Cortex of kidney (tissue), 1 donor: ENCODE results near the gene ZNF620.
"Not testable (repeated sequence)": the region's sequence is repeated elsewhere in the genome, so short reads cannot be mapped to it uniquely, and the experiment has no call there.

Experiments
- DNase-seq: peaks from one replicate; lab custom pipeline; 2025; lab: John Stamatoyannopoulos, UW

Gene ZNF620

GRCh38 chr3:40505599-40506462, at the start of gene ZNF620:
TSS of gene ZNF620 (plus strand) at chr3:40506039. CDS start at chr3:40506353, 314 bp downstream.
- DNase-seq, result peak; percentile 48

- DNase-seq, result no peak
Measured at GRCh38 chr3:40456279-40456939, 49.4 kb upstream of the ZNF620 start.

GRCh38 chr3:40456940-40457823, 48.7 kb upstream of the ZNF620 start, which contains the start of gene RPL14:
TSS of gene RPL14 (plus strand) at chr3:40457339. CDS start at chr3:40457472, 133 bp downstream.
- DNase-seq, result peak; percentile 15

DNA sequence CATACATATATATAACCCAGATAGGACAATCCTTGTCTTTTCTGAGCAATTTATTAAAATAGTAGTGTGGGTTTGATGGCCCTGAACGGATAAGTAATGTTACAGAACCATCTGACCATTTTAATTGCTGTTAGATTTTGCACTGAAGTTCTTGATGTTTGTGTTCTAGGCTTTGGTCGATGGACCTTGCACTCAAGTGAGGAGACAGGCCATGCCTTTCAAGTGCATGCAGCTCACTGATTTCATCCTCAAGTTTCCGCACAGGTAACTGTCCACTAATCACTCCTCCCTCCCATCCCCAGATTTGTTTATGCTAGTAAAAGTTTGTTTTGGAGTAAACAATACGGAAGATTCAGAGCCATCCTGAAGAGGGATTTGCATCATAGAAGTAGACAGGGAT, 47.4 kb upstream of the ZNF620 start:
- DNase-seq, result no peak

DNA sequence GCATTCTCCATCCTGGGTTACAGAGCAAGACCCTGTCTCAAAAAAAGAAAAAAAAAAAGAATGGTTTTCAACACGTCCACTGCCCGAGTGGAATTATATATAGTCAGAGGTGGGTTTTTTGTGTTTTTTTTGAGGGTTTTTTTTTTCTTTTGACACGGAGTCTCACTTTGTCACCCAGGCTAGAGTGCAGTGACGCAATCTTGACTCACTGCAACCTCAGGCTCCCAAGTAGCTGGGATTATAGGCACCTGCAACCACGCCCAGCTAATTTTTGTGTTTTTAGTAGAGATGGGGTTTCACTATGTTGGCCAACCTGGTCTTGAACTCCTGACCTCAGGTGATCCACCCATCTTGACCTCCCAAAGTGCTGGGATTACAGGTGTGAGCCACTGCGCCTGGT, 45.4 kb upstream of the ZNF620 start:
- not testable (repeated sequence) for DNase-seq

- DNase-seq, result no peak
Measured at GRCh38 chr3:40461161-40461560, 44.7 kb upstream of the ZNF620 start.

DNA sequence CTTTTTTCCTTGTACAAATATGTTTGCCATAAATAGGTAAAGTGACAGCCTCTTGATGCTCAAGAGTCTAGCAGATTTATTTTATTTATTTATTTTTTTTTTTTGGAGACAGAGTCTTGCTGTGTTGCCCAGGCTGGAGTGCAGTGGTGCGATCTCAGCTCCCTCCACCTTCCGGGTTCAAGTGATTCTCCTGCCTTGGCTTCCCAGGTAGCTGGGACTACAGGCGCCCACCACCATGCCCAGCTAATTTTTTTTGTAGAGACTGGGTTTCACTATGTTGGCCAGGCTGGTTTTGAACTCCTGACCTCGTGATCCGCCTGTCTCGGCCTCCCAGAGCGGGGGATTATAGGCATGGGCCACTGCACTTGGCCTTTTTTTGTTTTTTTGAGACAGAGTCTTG, 43.0 kb upstream of the ZNF620 start:
- not testable (repeated sequence) for DNase-seq

DNA sequence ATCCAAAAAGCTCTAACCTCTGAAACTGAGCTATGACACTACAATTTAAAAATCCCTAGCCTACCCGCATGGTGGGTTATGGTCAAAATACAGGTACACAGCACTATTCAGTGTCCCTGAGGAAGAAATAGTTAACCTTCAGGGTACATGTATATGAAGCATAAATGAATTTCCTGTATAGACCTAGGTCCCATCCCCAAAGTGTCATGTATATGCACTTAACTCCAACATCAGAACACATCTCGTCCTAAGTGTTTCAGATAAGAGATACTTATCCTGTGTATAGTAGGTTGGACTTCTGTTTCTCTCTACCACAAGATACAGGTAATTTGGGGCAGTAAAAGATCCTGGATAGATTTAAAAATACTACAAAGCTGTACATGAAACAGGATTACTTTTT, 42.3 kb upstream of the ZNF620 start:
- no peak for DNase-seq

DNA sequence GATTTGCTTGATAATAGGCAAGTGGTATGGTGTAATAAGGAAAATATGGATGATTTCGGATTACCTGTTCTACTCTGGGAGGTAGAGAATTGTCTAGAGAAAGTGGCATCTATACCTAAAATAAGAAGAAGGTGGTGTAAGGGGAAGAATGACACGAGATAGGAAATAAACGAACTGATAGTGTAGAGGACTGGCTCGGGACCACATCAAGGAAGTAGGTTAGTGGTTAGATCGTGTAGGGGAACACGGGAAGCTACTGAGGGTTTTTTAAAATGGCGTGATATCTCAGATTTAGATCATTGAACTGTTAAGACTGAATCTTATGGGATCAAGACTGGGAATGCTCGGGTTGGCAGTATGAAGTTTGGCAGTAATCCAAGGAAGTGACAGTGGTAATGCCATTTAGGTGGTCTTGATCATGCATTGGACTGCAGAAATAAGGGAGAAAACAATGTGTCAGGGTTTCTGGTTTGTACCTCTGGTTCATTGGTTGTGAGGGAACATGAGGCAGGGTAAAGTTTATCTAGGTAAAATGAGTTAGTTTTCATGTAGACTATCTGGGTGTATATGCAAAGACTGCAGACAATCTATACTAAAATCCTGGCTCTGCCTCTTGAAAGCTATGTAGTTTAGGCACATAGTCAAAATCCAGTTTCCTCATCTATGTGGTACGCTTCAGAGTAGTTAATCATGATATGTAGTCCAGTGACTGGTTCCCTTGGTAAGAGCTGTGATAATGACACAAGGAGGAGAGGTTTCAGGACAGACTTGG, 41.3 kb upstream of the ZNF620 start:
- no peak for DNase-seq

DNA sequence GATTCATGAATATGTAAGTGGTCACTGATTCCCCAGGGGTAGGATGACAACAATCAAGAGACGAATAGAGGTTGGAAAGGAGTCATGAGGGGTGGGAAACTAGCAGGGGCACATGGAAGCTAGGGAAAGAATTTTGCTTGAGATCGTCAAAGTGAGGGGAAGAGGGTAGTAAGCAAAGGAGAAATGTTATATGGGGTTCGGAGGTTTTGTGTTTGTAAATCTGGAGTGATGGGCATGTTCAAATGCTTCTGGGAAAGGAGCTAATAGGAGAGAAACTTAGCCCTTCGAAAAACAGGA, 40.8 kb upstream of the ZNF620 start:
- DNase-seq, result no peak

DNA sequence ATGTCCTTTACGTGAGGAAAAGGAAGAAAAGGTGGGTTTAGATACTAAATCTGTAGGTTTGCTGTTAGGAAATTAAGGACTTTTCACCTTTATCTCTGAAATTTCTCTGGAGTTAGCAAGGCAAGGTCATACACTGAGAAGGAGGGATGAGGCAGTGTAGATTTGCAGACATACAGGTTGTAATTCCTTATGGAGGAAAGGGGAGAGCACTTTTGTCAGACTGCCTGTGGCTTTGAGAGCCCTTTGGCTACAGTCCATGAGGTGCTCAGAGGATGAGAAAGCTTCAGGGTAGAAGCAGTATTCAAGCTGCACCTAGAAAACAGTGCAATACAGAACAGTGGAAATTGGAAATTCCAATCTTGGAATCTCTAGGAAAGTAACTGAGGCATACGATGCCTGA, 40.4 kb upstream of the ZNF620 start:
- no peak for DNase-seq

GRCh38 chr3:40468018-40468417, 37.8 kb upstream of the ZNF620 start:
- DNase-seq, result no peak

- DNase-seq, result no peak
Measured at GRCh38 chr3:40470701-40471100, 35.1 kb upstream of the ZNF620 start.

- no peak for DNase-seq
Measured at GRCh38 chr3:40476478-40477470, 29.1 kb upstream of the ZNF620 start, which contains the start of gene ZNF619. TSS of gene ZNF619 (plus strand) at chr3:40477122. CDS start at chr3:40477980, 858 bp downstream.

DNA sequence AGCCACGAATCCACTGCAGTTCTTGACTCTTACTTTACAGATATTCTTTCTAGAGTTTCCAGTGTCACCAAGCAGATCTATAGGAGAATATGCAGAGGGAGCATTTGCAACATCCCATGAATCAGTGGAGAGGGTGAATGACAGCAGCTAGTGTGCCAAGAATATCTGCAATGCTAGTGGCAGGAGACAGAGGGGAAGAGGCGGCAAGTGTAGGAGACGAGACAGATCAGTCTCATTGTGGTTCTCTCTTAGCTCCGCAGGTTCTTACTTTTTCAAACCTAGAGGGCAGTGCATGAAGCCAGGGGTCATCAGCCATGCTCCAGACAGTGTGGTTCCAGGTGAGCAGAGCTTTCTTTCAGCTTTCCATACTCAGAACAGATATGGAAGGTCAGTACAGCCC, 28.2 kb upstream of the ZNF620 start:
- no peak for DNase-seq

- DNase-seq, result no peak
Measured at GRCh38 chr3:40487172-40487571, 18.7 kb upstream of the ZNF620 start.

- DNase-seq, result no peak
Measured at GRCh38 chr3:40490916-40491315, 14.9 kb upstream of the ZNF620 start.

- DNase-seq, result no peak
Measured at GRCh38 chr3:40494698-40495097, 11.1 kb upstream of the ZNF620 start.

- DNase-seq, result no peak
Measured at GRCh38 chr3:40497288-40497687, 8.6 kb upstream of the ZNF620 start.

DNA sequence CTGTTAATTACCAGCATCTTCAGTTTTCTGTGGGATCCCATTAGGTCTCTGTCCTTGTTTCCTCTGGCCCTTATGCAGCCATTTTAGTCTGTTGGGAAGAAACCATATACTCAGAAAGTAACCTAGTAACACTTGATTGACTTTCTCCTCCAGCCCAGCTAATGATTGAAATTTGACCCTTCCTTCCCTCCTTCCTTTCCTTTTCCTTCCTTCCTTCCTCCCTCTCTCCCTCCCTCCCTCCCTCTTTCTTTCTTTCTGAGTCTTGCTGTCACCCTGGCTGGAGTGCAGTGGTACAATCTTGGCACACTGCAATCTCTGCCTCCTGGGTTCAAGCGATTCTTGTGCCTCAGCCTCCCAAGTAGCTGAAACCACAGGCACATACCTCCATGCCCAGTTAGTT, 5.9 kb upstream of the ZNF620 start:
- DNase-seq, result no peak
